DMS79 (cell line): ENCODE data around the gene PALM.
"Not testable (repeated sequence)": the region's sequence is repeated elsewhere in the genome, so short reads cannot be mapped to it uniquely, and the experiment has no call there.

Experiments used
- DNase-seq: peaks from one replicate; lab custom pipeline; 2025; lab: John Stamatoyannopoulos, UW

The PALM gene

DNA sequence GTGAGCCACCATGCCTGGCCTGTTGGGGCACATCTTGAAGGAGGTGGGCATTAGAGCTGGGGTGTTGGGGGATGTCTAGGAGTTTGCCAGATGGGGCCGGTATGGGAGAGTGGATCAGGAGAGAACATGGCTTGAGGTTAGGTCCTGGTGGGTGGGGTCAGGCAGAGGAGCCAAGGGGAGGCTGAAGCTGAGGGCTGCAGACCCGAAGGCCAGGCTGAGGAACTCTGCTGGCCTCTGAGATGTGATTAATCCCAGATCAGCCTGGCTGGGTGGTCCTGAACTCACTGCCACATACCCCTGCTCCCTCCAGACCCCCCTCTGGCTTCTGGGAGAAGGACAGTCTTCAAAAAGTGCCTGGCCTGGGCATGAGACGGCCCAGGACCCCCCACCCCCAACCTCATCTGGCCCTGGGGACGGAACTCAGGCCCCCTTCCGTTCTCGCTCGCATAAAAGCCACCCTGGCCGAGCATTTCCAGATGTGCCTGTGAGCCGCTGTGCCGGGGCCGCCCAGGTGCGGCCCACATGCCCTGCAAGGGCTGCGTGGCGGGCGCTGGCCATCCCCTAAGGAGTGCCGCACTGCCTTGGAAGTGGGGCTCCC lies 29.8 kb upstream of the PALM start:
- DNase-seq, result no peak

DNA sequence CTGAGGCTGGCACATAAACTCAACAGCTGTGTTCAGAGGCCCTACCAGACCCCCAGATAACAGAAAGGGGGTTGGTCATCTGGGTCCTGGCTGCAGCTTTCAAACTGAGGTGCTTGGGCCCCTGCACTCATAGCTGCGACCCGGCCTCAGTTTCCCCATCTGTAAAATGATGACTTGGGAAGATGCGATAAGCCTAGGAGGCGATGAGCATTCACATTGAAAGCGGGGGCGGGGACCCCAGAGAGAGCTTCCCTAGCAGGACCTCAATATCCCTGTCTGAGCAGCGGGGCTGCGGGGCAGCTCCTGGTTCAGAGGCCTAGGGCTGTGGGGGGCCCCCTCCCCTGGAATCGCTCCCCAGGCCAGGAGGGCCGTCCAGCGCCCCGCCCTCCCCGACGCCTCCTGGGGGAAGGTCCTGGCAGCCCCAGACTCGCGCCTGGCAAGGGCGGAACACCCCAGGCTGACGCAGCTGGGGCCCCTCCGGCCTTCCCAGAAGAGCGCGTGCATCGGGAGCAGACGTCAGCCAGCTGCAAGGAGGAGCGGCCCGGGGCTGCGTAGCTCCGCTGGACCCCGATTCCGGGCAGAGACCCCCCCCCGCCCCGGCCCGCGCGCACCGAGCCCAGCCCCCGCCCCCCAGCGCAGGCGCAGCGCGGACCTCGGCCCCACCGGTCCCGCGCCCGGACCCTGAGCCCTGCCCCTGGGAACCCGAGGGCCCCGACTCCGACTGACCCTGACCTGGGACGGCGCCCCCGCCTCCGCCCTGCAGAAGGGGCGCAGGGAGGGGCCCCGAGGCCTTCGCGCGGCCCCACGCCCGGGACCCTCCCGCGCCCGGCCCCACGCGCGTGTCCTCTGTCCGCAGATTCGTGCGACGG lies 29.1 kb upstream of the PALM start:
- DNase-seq, result no peak

DNA sequence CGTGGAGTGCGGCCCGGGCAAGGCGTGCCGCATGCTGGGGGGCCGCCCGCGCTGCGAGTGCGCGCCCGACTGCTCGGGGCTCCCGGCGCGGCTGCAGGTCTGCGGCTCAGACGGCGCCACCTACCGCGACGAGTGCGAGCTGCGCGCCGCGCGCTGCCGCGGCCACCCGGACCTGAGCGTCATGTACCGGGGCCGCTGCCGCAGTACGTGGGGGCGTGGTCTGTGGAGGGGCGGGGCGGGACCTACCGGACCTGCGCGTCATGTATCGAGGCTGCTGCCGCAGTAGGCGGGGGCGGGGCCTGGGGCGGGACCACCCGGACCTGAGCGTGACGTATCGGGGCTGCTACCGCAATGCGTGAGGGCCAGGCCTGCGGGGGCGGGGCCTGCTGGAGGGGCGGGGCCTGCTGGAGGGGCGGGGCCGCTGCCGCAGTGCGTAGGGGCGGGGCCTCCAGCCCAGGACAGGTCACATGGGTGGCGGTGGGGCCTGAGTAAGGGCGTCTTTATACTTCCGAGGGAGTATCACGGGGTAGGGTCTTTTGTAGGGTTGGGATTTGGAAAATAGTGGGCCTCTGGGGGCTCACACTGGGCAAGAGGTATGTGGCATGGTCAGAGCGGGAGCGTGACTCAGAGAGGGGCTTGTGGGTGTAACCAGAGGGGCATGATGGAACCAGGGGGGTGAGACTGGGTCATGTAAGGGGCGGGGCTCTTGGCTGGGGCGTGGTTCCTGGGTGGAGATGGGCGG lies 28.3 kb upstream of the PALM start:
- peak; percentile 85 for DNase-seq

DNA sequence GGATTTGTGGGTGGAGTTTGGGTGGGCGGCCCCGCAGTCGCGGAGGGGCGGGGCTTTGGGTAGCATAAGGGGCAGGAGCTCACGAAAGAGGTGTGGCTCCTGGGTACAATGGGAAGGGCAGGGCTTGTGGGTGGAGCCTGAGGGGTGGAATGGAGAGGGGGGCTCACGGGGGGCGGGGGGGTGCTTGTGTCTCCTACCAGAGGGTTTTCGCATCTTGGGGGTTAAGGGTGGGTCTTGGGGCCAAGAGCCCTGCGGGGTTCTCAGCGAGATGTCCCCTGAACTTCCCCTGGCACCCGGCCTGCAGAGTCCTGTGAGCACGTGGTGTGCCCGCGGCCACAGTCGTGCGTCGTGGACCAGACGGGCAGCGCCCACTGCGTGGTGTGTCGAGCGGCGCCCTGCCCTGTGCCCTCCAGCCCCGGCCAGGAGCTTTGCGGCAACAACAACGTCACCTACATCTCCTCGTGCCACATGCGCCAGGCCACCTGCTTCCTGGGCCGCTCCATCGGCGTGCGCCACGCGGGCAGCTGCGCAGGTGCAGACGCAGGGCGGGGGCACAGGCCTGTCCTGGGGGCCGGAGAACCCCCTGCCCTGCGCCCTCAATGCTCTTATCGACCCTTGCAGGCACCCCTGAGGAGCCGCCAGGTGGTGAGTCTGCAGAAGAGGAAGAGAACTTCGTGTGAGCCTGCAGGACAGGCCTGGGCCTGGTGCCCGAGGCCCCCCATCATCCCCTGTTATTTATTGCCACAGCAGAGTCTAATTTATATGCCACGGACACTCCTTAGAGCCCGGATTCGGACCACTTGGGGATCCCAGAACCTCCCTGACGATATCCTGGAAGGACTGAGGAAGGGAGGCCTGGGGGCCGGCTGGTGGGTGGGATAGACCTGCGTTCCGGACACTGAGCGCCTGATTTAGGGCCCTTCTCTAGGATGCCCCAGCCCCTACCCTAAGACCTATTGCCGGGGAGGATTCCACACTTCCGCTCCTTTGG lies 27.4 kb upstream of the PALM start:
- DNase-seq, result no peak

DNA sequence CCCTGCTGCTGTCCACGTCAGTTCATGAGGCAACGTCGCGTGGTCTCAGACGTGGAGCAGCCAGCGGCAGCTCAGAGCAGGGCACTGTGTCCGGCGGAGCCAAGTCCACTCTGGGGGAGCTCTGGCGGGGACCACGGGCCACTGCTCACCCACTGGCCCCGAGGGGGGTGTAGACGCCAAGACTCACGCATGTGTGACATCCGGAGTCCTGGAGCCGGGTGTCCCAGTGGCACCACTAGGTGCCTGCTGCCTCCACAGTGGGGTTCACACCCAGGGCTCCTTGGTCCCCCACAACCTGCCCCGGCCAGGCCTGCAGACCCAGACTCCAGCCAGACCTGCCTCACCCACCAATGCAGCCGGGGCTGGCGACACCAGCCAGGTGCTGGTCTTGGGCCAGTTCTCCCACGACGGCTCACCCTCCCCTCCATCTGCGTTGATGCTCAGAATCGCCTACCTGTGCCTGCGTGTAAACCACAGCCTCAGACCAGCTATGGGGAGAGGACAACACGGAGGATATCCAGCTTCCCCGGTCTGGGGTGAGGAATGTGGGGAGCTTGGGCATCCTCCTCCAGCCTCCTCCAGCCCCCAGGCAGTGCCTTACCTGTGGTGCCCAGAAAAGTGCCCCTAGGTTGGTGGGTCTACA lies 25.9 kb upstream of the PALM start:
- no peak for DNase-seq

DNA sequence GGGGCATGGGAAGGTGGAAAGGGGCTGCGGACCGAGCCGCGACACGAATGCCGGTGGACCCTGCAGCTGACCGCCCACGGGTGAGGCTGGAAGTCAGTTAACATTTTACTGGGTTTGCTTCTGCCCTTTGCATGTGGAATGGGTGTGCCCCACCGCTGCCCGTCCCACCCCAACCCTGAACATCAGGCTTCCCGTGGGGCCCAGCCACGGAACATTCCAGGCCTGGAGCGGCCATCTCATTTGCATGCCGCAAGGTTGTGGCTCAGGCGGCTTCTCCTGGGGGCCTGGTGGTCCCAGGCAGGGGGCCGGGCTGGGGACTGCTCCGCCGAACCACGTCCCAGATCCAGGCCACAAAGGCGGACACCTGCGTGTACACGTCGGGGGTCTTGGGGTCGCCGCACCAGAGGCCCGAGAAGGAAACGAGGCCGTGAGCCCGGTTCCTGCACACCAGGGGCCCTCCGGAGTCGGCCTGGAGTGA lies 23.2 kb upstream of the PALM start:
- DNase-seq, result no peak

DNA sequence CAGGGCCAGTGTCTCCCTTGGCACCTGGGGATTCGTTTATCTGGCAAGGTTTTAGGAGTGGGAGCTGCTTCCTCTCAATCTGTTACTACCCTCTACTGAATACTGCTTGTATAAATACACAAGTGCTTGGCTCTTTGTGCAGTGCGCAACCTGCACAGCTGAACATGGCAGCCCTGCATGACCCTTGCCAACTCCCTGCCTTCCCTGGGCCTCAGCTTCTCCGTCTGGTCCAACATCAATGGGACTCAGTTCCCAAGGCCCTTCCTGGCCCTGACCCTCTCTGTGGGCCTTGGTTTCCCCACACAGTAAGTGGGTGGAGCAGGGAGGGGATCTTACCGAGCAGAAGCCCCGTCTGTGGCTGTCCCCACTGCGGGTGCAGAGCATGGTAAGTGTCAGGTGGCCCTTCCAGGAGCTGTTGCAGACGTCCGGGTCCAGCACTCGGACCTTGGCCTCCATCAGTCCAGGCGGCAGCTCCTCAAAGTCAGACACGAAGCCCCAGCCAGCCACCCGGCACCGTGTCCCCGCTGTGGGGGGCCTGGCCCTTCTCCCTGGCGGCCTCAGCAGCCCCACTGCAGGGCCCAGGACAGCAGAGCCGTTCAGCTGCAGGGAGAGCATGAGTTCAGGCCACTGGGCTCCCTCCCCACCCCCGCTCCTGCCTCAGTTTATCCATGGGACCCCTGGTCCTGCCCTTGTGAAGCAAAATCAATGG lies 22.0 kb upstream of the PALM start:
- DNase-seq, result no peak

DNA sequence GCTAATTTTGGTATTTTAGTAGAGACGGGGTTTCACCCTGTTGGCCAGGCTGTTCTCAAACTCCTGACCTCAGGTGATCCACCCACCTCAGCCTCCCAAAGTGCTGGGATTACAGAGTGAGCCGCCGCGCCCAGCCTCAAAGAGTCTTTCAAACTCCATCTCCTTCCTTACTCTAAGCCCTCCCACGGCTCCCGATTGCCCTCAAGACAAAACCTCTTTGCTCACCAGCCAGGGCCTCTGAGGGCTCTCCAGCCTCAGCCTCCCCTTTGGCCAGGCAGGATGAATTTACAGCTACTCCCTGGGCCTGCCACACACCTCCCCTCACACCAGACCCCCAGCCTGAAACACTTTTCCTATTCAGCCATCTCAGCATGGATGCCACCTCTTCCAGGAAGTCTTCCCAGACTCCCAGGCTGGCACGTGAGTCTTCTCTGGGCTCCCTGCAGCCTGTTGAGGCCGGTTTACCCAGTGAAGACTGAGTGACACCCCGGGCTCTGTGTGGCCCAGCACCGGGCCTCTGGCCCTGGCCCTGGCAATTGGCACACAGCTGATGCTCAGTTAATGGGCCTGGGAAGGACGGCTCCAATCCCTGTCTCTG lies 21.1 kb upstream of the PALM start:
- DNase-seq, result no peak

DNA sequence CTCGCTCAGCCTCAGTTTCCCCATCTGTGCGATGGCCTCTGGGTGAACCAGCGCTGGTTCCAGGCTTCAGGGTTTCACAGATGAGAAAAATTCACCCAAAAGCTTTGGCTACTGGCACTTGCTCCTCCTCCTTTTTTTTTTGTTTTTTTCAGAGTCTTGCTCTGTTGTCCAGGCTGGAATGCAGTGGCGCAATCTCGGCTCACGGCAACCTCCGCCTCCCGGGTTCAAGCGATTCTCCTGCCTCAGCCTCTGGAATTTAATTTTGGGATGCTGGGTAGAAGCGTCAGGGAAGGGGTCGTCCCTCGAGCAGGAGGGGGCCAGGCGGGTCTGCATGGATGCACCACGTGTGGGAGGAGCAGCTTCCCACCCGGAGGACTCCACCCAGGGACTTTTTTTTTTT lies 20.5 kb upstream of the PALM start:
- DNase-seq, result no peak

DNA sequence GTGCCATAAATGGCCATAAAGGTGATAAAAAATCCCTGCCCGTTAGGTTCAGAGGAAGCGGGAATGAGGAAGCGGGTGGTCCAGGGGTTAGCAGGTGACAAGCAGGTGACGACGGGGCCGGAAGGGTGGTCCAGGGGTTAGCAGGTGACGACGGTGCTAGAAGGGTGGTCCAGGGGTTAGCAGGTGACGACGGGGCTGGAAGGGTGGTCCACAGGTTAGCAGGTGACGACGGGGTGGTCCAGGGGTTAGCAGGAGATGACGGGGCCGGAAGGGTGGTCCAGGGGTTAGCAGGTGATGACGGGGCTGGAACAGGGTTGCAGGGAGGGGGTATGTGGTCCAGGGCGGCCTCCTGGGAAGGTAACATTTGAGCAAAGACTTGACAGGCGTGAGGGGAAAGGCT lies 19.7 kb upstream of the PALM start:
- no peak for DNase-seq

DNA sequence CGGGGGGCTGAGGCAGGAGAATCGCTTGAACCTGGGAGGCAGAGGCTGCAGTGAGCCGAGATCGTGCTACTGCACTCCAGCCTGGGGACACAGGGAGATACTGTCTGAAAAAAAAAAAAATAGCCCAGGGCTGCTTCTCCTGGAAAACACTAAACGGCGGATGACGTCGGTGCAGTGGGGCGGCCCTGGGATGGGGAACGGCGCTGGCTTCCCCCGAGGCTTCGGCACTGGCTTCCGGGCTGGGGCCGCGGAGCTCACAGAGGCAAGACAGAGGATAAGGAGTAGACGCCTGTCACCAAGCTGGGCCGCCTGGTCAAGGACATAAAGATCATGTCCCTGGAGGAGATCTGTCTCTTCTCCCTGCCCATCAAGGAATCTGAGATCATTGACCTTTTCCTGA lies 18.5 kb upstream of the PALM start:
- DNase-seq, result no peak

DNA sequence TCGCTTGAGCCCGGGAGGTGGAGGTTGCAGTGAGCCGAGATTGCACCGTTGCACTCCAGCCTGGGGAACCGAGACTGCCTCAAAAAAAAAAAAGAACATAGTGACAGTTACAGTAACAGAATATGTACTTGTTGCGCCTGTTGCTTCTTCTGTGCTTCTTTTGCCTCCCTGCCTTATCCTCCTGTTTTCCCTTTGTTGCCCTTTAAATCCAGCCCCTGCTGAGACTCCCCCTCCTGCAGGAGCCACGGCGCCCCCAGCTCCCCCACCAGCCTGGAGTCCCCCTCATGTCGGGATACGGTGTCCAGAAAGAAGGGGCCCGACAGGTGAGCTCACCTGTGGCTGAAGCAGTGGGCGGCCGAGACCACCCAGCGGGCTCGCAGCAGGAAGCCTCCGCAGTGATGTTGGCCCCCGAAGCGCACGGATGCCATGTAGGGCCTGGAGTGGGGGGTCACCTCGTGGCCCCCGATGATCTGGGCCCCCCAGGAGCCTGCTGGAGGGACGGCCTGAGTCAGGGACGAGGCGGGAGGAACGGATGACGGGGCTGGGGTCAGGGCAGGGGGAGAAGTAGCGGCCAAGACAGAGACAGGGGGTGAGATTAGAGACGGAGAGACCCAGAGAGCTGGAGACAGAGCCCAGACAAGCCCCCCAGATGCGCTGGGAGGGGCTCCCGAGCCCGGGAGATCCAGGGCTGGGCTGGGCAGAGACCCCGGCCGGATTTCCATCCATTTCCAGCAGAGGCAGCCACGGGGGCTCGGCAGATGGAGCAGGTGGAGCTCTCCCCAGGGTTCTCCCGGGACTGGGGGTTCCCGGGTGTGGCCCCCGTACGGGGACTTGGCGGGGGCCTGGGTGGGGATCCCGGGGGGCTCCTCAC lies 14.0 kb upstream of the PALM start:
- DNase-seq, result no peak

DNA sequence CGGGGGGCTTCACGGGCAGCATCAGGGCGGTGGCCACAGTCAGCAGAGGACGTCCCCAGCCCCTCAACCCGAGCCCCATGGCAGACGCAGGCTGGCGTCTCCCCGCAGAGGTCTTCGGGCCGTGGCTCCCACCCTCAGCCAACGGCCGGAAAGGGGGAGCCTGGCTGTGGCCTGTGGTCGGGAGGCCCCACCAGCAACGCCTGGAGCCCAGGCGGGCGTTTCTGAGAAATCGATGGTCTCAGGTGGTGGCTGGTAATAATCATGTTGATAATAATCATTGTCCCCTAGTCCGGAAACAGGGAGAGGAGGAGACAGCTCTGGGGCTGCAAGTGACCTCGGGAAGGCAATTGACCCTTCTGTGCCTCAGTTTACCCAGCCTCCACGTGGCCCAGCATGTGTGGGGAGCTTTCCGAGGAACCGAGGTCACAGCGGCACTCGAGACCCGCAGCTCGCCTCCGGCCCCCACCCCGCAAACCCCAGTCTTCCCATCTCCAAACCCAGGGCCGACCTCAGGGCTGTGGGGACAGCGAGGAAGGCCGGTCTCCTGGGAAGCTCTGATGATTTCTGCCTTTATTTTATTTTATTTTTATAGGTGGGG lies 13.3 kb upstream of the PALM start, which contains the start of gene PRSS57:
PRSS57 (minus strand) TSS at position 101 of the 598 bp plus-strand sequence; CDS start at position 79, 22 bp downstream.
- no peak for DNase-seq

DNA sequence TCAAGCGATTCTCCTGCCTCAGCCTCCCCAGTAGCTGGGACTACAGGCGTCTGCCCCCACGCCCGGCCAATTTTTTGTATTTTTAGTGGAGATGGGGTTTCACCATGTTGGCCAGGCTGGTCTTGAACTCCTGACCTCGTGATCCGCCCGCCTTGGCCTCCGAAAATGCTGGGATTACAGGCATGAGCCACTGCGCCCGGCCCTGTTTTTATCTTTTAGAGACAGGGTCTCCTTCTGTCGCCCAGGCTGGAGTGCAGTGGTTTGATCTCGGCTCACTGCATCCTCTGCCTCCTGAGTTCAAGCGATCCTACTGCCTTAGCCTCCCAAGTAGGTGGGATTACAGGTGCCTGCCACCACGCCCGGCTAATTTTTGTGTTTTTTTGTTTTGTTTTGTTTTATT lies 10.2 kb upstream of the PALM start:
- not testable (repeated sequence) for DNase-seq

DNA sequence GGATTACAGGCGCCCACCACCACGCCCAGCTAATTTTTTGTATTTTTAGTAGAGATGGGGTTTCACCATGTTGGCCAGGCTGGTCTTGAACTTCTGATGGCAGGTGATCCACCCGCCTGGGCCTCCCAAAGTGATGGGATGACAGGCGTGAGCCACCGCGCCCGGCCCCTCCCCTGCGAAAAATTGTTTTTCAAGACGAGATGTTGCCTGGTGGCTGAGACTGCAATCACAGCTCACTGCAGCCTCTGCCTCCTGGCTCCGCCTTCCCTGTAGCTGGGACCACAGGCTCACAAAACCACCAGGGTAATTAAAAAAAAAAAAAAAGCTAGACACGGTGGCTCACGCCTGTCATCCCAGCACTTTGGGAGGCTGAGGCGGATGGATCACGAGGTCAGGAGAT lies 8.8 kb upstream of the PALM start:
- DNase-seq, result not testable (repeated sequence)

DNA sequence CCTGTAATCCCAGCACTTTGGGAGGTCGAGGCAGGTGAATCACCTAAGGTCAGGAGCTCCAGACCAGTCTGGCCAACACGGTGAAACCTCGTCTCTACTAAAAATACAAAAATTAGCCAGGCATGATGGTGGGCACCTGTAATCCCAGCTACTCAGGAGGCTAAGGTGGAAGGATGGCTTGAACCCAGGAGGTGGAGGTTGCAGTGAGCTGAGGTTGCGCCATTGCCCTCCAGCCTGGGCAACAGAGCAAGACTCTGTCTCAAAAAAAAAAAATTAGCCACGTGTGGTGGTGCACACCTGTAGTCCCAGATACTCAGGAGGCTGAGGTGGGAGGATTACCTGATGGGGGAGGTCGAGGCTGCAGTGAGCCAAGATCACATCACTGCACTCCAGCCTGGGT lies 5.9 kb upstream of the PALM start:
- not testable (repeated sequence) for DNase-seq

DNA sequence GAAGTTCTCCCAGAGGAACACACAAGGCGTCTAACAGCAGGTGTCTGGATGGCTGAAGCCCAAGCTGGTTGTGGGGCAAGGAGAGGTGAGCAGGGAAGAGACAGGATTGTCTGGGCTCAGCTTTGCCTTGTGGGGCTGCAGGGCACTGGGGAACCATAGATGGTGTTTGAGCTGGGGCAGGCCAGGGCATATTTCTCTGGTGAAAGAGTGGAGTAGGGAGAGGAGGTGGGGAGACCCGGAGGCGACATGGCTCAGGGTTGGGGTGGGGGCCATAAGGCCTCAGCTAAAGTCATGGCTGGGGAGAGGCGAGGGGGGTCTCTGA lies 5.4 kb upstream of the PALM start:
- no peak for DNase-seq

DNA sequence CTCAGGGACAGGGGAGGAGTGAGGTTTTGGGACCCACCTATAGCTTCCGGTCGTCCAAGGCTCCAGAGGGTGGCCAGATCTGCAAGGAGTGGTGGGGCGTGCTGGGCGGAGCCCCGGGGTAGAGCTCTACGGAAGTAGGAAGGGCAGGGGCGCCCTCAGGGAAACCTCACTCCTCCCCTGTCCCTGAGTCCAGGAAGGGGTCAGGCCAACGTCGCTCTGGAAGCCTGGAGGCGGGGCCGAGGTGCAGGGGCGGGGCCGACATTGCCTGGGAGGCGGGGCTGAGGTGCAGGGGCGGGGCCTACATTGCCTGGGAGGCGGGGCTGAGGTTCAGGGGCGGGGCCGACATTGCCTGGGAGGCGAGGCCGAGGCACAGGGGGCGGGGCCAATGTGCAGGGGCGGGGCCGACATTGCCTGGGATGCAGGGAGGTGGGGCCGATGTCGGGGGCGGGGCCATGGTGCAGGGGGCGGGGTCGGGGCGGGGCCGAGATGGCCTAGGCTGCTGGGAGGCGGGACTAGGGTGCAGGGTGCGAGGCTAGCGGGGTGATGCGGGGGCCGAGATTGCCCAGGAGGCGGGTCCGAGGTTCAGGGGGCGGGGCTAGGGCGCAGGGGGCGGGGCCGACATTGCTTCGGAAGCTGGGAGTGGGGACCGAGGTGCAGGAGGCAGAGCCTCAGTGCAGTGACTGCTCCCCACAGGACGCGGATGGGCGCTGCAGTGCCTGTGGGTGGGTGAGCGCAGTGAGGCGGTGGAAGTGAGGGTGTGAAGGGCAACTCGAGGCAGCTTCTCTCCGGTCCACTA lies 4.9 kb upstream of the PALM start:
- no peak for DNase-seq
